ENCODE measurements around the gene KEL. TPM values are rescaled to one million over a fixed set of nuclear protein-coding genes. Genes with fewer than 3 reads are reported as not detected.

The KEL gene
- total and polyA plus RNA-seq, 2 donors (not counting 3 experiments of a cell fraction or from before 2014, with no cell fraction given), result 0.30 to 1.2 TPM

DNA sequence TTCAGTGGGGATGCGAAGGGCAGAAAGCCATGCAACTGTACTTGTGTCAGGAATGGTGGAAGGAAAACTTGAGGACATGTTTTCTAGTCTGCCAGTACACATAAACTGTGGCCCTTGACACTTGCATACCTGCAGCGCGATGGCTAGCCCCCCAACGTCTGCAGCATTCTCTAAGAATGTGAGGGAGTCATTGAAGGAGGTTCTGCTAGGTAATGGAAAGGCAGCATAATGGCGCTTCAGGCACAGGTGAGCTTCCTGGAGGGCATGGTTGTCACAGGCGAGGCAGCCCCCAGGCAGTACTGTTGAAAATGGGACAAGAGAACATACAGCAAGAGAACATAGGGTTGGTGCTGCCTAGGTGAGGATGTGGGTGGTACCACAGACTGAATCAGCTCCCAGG is 19.4 kb downstream of the KEL start:
- no peaks in the 10 kb centered on the region for H3K4me1 ChIP-seq (ENCODE audit: control insufficient read depth, extremely low read depth, insufficient read depth, low read length)
- POLR2A ChIA-PET, result no interaction called here
- H3K9me3 ChIP-seq (replicated peaks; ENCODE audit: control insufficient read depth, insufficient read depth, low read length), result no peaks in the 10 kb centered on the region
- no peaks in the 10 kb centered on the region for H3K27me3 ChIP-seq (ENCODE audit: control insufficient read depth in 2 of 2, insufficient read depth in 2 of 2, low read length in 2 of 2)
- FAIRE-seq (no peak), DNase-seq (ENCODE audit: low read depth, low spot score) (no peak)
- H4K20me1 ChIP-seq (replicated peaks; ENCODE audit: control insufficient read depth, extremely low read depth, insufficient read depth, low read length), result no peaks in the 10 kb centered on the region
- H3K27ac ChIP-seq (ENCODE audit: insufficient read depth, low read depth, low read length), result no peak overlapping the region
- H3K36me3 ChIP-seq (ENCODE audit: control insufficient read depth in 2 of 2, extremely low read depth in 1 of 2, insufficient read depth in 2 of 2, low read length in 2 of 2), result no peaks in the 10 kb centered on the region
- H3K4me2 ChIP-seq (ENCODE audit: insufficient read depth, low read length), result no peak overlapping the region
- TF ChIP-seq POLR2A (IDR thresholded peaks at IDR 0.05; ENCODE audit: low read depth, low read length), result no peak
- TF ChIP-seq MYC (IDR thresholded peaks at IDR 0.05; ENCODE audit: low read depth, low read length), result no peak
- no peak for TF ChIP-seq POLR2AphosphoS5 (IDR thresholded peaks at IDR 0.05; ENCODE audit: insufficient read depth, low read depth, low read length)
- TF ChIP-seq, protein P1, sequence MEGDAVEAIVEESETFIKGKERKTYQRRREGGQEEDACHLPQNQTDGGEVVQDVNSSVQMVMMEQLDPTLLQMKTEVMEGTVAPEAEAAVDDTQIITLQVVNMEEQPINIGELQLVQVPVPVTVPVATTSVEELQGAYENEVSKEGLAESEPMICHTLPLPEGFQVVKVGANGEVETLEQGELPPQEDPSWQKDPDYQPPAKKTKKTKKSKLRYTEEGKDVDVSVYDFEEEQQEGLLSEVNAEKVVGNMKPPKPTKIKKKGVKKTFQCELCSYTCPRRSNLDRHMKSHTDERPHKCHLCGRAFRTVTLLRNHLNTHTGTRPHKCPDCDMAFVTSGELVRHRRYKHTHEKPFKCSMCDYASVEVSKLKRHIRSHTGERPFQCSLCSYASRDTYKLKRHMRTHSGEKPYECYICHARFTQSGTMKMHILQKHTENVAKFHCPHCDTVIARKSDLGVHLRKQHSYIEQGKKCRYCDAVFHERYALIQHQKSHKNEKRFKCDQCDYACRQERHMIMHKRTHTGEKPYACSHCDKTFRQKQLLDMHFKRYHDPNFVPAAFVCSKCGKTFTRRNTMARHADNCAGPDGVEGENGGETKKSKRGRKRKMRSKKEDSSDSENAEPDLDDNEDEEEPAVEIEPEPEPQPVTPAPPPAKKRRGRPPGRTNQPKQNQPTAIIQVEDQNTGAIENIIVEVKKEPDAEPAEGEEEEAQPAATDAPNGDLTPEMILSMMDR (IDR thresholded peaks at IDR 0.05; ENCODE audit: extremely low read depth in 1 of 2, insufficient read depth in 1 of 2, low read depth in 1 of 2, low read length in 2 of 2), result no peak
- TF ChIP-seq FOS (IDR thresholded peaks at IDR 0.05; ENCODE audit: borderline replicate concordance, insufficient read depth, low read length), result no peak
- TF ChIP-seq JUN (IDR thresholded peaks at IDR 0.05; ENCODE audit: borderline replicate concordance, insufficient read depth, insufficient read length, low read depth), result no peak
- TF ChIP-seq EZH2 (IDR thresholded peaks at IDR 0.05; ENCODE audit: borderline replicate concordance, low read depth, low read length, severe bottlenecking), result no peak
- no peak for TF ChIP-seq GATA2 (IDR thresholded peaks at IDR 0.05; ENCODE audit: insufficient read depth, insufficient read length, low read depth, low read length)
- TF ChIP-seq, protein P2, sequence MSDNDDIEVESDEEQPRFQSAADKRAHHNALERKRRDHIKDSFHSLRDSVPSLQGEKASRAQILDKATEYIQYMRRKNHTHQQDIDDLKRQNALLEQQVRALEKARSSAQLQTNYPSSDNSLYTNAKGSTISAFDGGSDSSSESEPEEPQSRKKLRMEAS (IDR thresholded peaks at IDR 0.05; ENCODE audit: insufficient read depth, insufficient read length), result no peak
- dilution Hi-C loops (cut with MboI; ENCODE audit: extremely low pct_ligation_motif_present, low sequenced_read_pairs), result no loop called here
- no peaks in the 10 kb centered on the region for H3K79me2 ChIP-seq (ENCODE audit: control insufficient read depth, insufficient read depth, low read length)
- CTCF ChIA-PET, result no interaction called here
- intact Hi-C loops (cut with micrococcal nuclease), result no loop called here
- no peaks in the 10 kb centered on the region for H3K9me1 ChIP-seq (replicated peaks; ENCODE audit: control insufficient read depth, extremely low read depth, insufficient read depth, low read length)
- H3K9ac ChIP-seq (replicated peaks; ENCODE audit: extremely low read depth, insufficient read depth, low read length), result no peak overlapping the region
- no peak overlapping the region for H3K4me3 ChIP-seq (replicated peaks in 1 of 3; ENCODE audit: insufficient read depth in 1 of 3, low read depth in 1 of 3, low read length in 3 of 3)
- no peak overlapping the region for H2AFZ ChIP-seq (ENCODE audit: low read depth, low read length)
- no TSS peak for BruUV-seq (replicated peaks)
